HG03066 (cell line): ENCODE data around the gene RNF39.
"Not testable (repeated sequence)": the region's sequence is repeated elsewhere in the genome, so short reads cannot be mapped to it uniquely, and the experiment has no call there.

Experiments
- ATAC-seq: cut with Tn5 transposase; IDR thresholded peaks from one replicate; pipeline ENCODE4 v1.9.1; 2021; ENCODE audit warnings: low read depth; ENCODE audit not compliant: unreplicated experiment

Gene RNF39

DNA sequence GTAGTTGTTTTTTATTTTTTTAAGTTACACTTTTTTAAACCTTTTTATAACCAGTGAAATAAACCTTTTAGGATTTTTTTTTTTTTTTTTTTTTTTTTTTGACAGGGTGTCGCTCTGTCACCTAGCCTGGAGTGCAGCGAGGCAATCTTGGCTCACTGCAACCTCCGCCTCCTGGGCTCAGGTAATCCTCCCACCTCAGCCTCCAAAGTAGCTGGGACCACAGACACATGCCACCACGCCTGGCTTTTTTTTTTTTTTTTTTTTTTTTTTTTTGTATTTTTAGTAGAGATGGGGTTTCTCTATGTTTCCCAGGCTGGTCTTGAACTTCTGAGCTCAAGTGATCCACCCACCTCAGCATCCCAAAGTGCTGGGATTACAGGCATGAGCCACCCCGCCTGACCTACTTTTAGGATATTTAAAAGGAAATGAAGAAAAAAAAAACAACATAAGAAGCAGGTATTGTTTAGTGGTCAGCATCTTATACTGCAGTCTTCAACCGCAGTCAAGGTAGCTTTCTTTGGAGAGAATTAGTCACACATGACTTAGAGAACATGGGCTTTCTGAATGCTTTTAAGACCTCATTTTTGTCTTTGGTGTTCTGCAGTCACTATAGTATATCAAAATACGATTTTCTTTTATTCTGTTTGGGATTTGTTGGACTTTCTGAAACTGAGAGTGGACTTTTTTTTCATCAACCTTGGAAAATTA, 12.9 kb downstream of the RNF39 start:
- no peak for ATAC-seq

DNA sequence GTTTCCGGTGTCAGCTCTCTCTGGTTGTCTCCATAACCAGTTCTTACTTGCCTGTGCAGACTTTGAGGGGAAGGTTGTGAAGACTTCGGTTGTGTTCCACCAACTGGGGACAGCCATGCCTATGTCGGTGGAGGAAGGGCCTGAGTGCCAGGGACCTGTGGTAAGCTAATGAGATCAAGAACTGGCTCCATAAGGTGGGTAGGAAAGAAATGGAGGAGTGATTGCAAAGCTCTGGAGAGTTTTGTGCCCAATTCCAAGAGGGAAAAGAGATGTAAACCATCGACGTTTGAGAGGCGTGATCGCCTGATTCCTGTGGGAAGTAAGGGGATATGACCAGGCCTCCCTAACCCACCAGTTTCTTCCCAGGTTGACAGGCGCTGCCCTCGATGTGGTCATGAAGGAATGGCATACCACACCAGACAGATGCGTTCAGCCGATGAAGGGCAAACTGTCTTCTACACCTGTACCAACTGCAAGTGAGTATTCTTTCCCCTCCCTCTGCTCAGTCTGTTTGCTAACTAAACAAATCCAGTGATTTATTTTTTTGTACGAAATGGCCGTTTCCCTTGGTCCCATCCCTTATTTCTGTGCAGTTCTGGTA, 13.6 kb downstream of the RNF39 start:
- ATAC-seq: no peak

- ATAC-seq: peak; percentile 88
These were observed 14.3 kb downstream of the RNF39 start, which contains the start of gene POLR1H for GRCh38 chr6:30061092-30061857. Gene POLR1H, plus strand, starts transcription at chr6:30061265. Its CDS starts 260 bp downstream, at chr6:30061525.

GRCh38 chr6:30060606-30061091, 14.9 kb downstream of the RNF39 start:
- ATAC-seq: peak; percentile 21

- ATAC-seq: no peak
These were observed 20.1 kb downstream of the RNF39 start for GRCh38 chr6:30055513-30055912.

- no peak for ATAC-seq
These were observed 21.9 kb downstream of the RNF39 start for GRCh38 chr6:30053682-30054081.

DNA sequence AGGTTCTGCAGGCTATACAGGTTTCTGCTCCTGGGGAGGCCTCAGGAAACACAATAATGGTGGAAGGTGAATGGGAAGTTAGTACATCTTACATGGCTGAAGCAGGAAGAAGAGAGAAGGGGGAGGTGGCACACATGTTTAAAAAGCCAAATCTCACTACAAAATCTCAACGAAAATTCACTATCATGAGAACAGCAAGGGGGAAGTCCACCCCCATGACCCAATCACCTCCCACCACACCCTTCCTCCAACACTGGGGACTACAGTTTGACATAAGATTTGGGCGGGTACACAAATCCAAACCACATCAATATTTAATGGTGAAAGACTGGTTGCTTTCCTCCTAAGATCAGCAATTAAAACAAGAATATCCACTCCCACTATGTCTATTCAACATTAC, 28.3 kb downstream of the RNF39 start:
- ATAC-seq: no peak

GRCh38 chr6:30044630-30045029, 30.9 kb downstream of the RNF39 start:
- ATAC-seq: no peak

DNA sequence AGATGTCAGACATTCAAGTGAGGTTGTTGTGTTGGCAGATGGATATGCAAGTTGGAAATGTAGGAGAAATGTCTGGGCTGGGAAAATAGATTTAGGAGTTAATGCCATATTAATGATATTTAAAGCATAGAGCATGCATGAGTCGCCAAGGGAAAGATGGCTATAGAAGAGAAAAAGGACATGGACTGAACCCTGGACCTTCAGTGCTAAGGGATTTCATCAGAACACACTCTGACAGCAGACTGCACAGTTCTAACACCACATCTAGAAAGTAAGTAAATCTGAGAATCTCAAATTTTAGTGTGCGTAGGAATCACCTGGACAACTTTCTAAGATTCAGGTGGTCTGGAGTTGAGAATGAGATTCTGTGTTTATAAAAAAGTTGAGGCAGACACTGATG, 31.8 kb downstream of the RNF39 start:
- no peak for ATAC-seq

DNA sequence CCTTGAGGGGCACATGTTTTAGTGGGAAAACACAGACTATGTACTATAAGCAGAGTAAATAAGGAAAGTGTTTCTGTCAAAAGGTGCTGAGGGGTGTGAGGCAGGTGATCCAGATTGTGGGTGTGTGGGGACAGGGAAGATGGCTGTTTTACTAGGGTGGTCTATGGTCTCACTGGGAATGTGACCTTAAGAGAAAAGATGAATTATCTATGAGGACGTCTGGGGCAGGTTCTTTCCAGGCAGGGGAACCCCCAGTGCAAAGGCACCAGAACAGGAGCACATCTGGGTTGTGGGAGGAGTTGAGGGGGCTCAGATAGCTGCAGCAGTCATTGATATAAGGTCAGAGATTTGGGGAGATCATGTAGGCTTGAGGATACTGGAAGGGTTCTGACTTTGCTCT, 32.7 kb downstream of the RNF39 start:
- ATAC-seq: no peak

GRCh38 chr6:30042476-30042875, 33.1 kb downstream of the RNF39 start:
- no peak for ATAC-seq

DNA sequence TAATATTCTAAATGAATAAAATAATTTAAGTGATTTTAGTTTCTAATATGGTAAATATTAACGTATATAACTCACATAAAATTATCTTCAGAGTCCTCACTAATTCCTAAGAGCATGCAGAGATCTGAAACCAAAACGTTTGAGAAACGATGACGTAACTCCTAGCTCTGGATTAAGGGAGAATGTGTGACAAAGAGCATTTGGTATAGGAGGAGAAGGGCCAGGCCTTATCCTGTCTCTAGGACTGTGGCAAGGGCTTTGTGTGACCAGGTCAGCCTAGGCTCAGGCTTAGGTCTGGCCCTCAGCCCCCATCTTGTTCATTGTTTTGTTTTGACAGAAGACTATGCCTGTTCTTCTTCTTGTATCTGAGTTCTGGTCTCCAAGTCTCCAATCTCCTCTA, 33.7 kb downstream of the RNF39 start:
- ATAC-seq: no peak

GRCh38 chr6:30041221-30041620, 34.3 kb downstream of the RNF39 start:
- ATAC-seq: no peak

- no peak for ATAC-seq
These were observed 38.3 kb downstream of the RNF39 start for GRCh38 chr6:30037182-30037788.

- no peak for ATAC-seq
These were observed 39.8 kb downstream of the RNF39 start for GRCh38 chr6:30035784-30036183.

- ATAC-seq: not testable (repeated sequence)
These were observed 42.1 kb downstream of the RNF39 start for GRCh38 chr6:30033440-30033839.

DNA sequence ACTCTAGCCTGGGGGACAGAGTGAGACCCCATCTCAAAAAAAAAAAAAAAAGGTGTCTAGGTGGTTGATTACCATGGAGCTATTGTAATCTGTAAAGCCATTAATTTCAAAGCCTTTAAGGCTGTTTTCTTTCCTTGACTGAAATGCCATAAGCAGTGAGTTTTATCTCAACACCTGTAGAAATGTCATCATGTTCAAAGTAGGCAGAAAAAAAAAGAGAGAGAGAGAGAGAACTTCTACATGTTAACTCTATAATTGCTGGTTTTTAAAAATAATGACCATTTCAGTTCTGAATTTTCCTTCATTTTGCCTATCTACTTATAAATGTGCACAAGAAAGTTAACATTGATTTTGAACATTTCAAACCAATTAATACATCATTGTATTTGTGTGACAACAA, 44.2 kb downstream of the RNF39 start:
- no peak for ATAC-seq

GRCh38 chr6:30029588-30029987, 46.0 kb downstream of the RNF39 start:
- ATAC-seq: no peak

- no peak for ATAC-seq
These were observed 50.4 kb downstream of the RNF39 start for GRCh38 chr6:30025186-30025585.

DNA sequence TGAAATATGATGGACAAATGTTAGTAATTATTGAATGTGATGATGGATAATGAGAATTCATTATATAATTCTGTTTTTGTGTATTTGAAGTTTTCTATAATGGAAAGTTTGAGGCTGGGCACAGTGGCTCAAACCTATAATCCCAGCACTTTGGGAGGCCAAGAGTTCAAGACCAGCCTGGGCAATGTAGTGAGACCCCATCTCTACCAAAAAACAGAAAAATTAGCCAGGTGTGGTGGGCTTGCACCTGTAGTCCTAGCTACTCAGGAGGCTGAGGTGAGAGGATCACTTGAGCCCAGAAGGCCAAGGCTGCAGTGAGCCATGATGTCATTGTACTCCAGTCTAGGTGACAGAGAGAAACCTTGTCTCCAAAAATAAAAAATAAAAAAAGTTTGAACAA, 52.9 kb downstream of the RNF39 start:
- not testable (repeated sequence) for ATAC-seq

DNA sequence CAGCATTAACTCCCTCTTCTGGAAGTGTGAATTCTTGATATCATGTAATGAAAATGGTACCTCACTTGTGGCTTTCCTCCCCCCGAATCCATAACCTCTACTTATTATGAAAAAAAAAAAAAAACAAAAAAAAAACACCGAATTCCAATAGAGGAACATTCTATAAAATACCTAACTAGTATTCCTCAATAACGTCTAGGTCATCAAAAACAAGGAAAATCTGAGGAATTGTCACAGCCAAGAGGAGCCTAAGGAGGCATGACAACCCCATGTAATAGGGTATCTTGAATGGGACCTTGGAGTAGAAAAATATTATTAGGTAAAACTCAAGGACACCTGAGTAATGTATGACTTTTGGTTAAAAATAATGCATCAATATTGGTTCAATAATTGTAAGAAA, 53.4 kb downstream of the RNF39 start:
- ATAC-seq: no peak
